ENCODE data around the gene BNC1.

The BNC1 gene, protein sequence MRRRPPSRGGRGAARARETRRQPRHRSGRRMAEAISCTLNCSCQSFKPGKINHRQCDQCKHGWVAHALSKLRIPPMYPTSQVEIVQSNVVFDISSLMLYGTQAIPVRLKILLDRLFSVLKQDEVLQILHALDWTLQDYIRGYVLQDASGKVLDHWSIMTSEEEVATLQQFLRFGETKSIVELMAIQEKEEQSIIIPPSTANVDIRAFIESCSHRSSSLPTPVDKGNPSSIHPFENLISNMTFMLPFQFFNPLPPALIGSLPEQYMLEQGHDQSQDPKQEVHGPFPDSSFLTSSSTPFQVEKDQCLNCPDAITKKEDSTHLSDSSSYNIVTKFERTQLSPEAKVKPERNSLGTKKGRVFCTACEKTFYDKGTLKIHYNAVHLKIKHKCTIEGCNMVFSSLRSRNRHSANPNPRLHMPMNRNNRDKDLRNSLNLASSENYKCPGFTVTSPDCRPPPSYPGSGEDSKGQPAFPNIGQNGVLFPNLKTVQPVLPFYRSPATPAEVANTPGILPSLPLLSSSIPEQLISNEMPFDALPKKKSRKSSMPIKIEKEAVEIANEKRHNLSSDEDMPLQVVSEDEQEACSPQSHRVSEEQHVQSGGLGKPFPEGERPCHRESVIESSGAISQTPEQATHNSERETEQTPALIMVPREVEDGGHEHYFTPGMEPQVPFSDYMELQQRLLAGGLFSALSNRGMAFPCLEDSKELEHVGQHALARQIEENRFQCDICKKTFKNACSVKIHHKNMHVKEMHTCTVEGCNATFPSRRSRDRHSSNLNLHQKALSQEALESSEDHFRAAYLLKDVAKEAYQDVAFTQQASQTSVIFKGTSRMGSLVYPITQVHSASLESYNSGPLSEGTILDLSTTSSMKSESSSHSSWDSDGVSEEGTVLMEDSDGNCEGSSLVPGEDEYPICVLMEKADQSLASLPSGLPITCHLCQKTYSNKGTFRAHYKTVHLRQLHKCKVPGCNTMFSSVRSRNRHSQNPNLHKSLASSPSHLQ

DNA sequence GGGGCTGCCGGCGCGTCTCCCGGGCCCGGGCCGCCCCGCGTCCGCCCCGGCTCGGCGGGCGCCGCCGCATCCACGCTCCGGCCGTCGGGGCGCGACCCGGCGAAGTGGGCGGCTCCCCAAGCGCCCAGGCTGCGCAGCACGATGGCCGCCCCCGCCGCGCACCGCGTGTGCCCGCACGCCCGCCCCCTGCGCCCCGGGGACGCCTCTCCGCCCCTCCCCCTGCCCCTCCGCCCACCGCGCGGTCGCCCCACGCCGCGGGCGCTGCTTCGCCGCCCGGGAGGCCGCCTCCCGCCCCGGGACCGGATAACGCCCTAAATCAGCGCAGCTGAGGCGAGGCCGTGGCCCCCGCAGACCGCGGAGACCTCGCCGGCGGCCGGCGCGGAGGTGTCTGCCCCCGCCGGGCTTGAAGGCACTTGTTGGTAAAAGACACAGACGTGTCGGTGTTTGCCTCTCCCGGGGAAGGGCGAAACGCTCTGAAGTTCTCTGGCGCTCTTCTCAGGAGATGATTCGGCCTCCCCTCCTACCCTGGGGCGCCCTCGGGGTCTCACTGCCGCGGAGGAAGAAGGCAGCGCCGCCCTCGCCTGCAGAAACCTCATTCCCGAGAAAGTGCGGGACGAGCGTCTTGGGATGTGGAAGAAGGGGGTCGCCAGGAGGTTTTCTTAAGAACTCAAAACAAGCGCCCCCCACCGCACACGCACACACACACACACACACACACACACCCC lies at the start of gene BNC1:
TSS of gene BNC1 (minus strand) at position 106 of the 725 bp plus-strand sequence. CDS start at position 70, 36 bp downstream.
- DNase-seq: no peak

DNA sequence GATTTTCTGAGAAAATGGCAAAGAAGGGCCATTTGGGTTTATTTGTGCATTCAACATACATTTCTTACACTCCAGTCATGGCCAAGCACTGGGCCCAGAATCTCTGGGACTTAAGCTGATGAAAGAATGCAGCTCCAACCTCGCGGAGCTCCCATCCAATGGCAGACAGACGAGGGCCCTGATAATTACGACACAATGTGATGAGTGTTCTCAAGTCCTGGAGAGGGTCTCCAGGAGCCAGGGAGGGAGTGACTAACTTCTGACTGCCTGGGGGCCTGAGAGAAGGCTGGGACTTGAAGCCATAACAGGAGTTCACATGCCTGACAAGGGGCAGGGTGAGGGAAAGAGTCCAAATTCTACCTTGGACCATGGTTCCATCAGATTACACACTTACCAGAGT lies 42.6 kb upstream of the BNC1 start:
- DNase-seq: no peak

DNA sequence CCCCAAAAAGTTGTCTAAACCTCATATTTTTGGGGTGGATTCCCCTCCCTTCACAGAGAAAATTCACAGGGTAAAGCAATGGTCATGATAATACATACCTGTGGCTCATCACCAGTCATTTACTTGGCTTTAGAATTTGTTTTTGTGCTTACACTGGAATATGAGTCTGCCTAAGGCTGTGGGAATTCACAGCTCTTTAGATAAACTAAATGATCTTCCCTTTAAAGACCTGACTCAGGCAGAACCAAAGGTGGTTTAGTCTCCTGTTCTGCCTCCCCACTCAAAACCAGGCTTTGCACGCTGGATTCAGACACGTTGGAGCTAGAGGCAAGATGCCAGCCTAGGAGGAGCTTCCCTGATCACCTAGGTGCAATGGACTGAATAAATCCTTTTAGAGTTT lies 40.3 kb upstream of the BNC1 start:
- no peak for DNase-seq

DNA sequence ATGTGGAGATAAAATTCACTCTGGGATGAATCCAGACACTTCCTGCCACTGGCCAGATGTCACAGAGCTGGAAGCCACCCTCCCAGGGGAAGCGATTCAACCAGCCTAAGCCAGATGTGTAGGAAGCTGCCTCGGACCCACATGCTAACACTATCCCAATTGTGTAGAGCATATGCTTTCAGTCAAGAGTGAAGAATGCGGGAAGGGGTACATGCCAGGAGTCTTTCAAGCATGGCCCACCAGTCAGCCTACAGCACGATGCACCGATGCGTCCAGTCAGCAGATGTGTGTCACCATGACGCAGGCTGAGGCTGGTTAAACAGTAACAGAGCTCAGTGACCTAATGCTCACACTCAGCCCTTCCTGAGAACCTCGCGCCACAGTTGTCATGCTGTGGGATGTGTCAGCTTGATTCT lies 38.8 kb upstream of the BNC1 start:
- DNase-seq: no peak

DNA sequence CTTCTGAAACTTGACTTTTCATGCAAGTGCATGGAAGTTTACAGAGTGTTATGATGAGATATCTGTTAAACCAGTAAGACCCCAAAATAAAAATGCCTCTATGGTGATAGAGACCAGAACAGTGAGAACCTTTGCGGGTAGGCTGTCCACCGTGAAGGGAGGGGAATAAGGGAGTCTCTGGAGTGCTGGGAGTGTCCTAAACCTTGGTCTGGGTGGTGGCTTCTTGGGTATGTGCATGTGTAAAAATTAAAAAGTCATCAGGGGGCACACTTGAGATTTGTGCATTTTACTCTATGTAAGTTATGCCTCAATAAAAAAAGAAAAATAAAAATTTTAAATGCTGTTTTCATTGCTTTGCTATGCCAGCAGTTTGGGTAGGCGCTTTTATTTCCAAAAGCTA lies 38.2 kb upstream of the BNC1 start:
- no peak for DNase-seq

DNA sequence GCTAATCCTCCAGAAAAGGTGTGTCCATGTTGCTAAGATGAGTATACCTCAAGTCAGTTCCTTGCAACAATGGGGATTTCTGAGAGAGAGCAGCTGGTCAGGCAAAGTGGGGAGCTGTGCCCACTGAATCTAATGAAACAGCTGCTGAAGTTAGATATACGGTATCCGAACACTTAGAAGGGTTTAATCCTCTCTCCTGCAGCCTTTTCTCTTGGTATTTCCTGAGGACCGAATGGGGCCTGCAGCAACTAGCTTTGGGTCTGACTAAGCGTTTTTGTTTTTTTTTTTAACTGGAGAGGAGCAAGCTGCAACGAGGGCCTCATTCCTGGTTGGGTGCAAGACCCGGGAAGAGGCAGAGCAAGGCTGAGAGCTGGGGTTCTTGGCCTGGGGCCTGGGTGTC lies 37.6 kb upstream of the BNC1 start:
- DNase-seq: no peak

DNA sequence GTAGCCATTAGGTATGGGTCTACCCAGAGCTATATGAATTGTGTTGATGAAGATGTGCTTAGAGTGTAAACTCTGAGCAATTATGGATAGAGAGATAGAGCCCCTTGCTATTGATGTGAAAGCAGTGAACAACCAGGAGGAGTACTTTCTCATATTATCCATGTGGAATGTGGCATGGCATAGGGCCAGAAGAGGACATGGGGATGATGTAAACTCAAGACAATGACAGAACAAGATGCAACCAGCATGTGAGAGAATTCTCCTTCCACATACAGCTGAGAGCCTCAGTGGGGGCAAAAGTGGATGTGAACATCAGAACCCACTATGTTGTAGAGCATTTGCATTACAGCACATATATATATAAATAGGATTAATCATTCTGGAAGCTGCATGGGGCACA lies 36.4 kb upstream of the BNC1 start:
- no peak for DNase-seq

DNA sequence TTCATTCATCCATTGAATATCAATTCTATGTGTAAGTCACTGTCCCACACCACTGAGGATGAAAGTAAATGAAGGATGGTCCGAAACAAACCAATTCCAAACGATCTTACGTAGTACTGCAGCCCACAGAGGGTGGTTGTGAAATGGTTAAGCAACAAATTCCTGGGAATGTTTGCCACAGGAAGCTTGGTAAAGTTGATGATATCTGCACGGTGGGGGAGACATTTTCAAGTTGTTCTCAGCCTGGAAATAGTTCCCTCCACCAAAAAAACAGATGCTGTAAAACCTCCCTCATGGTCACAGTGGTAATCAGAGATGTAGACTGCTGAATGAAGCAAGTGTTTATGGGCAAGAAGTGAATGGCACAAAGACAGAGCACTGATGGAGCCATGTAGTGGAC lies 35.9 kb upstream of the BNC1 start:
- DNase-seq: no peak

DNA sequence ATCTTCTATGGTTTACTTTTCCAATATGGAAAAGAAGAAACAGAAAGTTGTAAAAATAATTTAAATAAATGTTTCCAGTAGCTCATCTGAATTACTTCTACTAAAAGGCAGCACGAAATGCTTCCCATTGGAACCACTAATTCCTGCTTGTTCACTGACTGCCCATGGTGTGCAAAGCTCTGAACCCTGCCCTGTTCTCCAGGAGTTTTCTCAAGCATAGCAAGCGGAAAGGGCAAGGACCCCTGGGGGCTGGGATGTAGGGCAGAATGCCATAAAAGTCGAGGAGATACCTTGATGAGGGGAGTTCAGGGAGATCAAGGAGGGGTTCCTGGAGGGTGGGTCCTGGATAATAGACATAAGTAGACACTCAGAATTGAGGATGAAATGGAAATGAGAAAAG lies 35.3 kb upstream of the BNC1 start:
- no peak for DNase-seq

DNA sequence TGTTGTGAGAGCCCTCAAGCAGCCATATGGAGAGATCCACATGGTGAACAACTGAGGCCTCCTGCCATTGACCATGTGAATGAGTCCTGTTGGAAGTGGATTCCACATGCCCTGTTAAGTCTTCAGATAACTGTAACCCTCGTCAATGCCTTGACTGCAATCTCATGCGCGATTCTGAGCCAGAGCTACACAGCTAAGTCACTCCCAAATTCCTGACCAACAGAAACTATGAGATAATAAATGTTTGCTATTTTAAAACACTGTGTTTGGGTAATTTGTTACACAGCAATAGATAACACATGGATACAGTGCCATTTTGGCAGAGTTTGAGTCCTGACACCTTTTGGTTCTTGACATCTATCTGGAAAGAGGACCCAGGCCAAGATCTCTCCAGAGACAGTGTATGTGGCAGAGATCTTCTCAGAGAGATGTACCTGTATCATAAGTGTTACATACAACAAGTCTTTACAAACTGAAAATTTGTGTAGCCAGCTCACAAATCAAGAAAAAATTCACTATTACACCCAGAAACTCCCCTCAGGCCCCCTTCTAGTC lies 34.5 kb upstream of the BNC1 start:
- DNase-seq: no peak

DNA sequence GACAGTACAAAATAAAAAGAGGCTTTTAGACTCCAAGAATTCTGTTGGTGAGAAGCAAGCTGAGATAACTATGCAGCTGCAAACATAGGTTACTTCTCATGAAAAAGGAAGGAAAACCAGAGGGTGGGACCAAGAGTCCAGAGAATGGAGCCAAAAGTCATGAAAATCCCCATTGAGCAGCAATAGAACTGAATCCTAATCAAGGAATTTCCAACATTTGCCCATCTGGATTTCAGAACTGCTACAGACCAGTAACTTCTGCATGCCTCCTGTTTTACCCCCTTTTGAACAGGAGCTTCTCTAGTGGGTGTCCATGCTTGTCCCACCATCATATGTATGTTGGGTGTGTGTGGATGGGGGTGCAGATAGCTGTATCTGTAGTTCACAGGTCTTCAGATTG lies 33.6 kb upstream of the BNC1 start:
- no peak for DNase-seq

DNA sequence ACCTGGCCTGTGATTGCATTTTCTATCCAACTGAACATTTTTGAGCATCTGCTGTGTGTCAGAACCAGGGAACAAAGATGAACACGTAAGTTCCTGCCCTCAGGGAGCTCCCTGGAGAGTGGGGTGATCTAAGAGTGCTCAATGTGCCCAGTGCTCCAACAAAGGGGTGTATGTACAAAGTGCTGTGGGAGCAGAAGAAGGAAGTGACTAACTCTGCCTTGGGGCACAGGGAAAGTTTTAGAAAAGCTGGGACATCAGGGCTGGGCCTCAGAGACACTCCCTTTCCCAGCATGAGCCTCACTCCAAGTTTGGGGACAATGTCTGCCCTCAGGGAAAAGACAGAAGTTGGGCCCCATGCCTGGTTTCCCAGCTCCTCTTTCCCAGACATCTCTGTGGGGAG lies 27.6 kb upstream of the BNC1 start:
- DNase-seq: no peak

DNA sequence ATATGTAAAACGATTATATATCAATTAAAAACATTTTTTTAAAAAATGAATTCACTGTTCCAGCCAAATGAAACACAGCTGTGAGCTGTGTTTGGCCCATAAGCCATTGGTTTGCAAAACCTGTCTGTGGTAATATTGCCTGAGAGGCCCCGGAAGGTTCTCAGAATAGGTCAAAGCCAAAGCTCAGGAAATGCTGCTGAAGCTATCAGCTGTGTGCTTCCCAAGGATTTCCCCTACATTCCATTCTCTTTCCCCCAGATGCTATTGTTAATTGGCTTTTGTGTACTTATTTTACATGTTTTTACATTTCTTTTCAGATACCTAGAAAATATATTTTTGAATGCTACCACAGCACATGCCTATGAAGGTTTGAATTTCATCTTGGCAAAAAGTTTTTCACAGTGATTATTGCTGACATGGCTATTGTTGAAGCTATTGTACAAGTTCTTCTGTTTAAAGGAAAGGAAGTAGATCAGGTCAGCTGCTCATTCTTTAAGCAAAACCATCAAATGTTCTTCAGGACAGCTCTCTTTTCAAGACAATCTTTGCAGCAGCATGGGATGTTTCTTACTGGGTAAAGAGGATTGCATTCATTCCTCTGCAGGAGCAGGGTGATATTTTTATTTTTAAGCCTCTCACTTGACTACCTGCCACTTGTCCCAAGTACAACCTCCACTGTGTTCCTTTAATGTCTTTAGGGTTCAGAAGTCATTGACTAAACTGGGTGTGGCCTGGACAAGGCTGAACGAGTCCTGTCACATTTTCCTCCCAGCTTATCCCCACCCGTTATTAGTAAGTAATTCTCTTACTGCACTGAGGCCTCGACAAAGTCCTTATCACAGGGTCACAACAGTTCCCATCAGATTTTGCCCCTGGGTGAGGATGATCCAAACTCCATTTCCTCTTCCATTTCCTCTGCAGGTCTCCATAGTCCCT lies 26.3 kb upstream of the BNC1 start:
- no peak for DNase-seq

DNA sequence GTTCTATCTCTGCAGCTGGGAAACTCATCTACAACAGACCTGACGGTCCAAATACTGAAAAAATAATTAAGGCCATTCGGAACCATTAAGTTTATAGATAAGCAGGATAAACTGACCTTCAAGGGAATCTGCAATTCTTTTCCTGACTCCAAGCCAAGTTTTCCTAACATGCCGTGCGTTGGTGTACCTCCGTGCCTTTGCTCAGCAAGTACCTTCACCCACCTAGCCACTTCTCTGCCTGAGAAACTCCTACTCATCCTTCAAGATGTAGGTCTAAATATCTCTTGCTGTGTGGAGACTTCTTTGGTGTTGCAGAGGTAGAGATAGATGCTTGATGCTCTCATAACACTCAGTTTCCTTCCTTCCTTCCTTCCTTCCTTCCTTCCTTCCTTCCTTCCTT lies 24.2 kb upstream of the BNC1 start:
- no peak for DNase-seq

DNA sequence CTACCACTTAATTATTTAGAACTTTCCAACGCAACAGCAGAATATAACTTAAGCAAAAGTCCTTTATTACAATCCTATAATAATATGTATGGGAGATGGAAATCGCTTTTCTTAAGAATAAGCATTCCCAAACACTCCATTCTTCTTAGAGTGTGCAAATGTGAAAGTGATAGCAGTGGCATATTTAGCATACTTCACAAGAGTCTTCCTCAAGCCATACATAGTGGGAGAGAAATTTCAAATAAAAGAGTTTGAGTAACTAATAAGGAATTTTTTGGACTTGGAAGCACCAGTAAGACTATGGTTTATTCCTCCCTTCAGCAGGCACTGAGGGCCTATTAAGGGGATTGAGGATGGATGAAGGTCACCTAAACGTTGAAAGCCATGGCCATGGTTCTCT lies 22.1 kb upstream of the BNC1 start:
- no peak for DNase-seq

DNA sequence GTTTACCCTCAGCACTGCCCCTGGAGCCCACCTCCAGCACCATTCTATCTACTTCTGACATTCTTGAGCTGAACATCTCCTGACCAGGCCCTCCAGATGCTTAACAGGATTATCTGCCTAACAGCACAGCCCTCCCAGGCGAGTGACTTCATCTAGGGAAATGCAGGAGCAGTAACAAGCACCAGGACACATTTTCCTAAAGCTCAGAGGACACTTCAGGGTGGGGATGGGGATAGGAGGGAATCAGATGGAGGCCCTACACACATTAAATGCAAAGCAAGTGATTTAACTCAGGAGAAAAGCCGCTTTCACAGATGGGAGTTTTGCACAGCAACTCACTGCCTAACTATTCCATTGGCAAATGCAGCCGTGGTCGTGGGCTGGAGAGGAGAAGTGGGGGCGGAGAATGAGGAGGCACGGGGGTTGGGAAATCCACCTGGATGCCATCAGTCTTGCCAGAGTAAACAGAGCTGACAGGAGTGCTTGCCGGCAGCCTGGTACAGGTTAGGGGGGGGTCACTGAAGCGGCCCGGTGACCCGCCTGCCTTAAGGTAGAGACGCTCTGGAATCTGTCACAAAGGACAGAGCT lies 21.3 kb upstream of the BNC1 start:
- no peak for DNase-seq

DNA sequence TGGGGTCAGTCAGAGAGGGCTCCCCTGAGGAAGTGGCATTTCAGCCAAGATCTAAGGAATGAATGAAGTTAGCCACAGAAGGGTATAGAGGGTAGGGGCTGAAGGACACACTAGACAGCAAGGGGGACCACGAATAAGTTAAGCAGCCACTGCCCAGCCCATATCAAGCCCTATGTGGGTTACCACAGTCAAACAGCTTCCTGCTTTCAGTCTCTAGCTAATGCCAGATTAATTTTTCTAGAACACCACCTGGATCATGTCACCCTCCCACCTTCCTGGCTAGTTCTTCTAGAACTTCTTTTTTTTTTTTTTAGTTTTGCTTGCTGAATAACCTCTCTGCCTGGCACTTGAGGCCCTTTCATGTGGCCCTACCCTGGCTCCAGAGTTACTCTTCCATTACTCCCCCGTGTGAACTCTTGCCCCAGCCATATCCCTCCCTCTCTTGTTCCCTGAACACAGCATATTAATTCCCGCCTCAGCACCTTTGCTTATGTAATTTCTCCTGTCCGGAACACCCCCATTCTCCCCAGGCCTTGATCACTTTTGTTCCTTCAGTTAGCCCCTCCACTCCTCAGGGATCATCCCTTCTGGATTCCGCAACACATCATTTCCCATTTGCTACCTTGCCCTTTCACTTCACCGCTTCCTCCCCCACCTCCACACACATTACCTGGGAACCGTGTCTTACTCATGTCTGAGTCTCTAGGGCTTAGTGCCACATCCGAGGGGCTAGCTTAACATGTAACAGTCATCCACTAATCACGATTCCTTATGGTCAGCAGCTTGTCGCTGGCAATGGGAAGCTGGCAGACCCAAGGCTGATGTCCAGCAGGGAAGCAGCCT lies 20.6 kb upstream of the BNC1 start:
- DNase-seq: no peak

DNA sequence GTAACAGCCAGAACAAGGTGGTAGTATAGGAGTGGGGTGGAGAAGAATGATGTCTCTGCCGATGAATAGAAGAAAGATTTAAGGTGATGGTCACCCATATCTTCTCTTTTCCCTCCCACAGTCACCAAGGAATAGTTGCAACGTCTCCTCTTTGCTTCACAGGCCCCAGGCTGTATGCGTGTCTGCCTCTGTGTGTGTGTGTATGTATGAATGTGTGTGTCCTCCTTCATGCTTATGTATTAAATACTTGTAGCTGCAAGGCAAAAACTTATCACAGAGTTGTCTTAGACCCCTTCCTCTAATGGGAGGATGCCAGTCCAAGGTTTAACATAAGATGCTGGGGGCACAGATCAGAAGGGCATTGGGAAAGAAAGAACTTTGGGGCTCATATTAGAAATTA lies 19.1 kb upstream of the BNC1 start:
- DNase-seq: no peak

DNA sequence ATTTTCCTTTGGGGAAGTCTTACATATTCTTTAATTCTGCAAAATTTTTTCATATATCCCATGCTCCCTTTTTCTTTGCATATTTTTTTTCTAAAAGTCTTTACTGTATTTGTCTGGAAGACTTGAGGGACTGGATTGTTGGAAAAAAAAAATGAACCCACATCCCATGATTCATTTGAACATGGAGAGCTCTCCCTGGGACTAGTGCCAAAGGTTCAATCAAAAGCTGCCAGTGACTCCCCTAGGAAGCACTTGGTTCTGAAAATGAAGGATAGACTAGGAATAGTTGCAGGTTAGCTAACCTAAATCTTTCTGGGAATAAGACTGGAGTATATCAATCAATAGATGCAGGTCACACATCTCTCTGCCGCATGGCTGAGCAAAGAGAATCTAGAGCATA lies 16.4 kb upstream of the BNC1 start:
- DNase-seq: no peak

DNA sequence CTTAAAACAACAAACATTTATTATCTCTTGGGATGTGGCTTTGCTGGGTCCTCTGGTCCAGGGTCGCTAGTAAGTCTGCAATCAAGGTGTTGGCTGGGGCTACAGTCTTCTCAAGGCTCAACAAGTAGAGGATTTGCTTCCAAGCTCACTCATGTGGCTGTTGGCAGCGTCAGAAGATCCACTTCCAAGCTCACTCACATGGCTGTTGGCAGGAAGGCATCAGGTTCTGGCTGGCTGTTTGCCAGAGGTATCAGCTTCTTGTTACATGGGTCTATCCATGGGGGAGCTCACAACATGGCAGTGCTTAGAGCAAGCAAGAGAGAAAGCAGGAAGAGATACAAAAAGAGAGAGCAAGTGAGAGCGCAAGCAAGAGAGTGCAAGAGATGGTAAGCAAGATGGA lies 15.0 kb upstream of the BNC1 start:
- no peak for DNase-seq
